Neuronal stem cell (in vitro differentiated cells): ENCODE results near the gene RAB17.

Experiments used
- DNase-seq: peaks from one replicate; pipeline ENCODE4 v3.0.0-alpha.2; 2013; ENCODE audit warnings: low spot score
- H2AFZ ChIP-seq: one replicate; pipeline ENCODE4 v1.6.1; 2013; ENCODE audit warnings: mild to moderate bottlenecking, low read length, inconsistent platforms
- H2AK5ac ChIP-seq: 2 replicates; pipeline ENCODE4 v1.6.1; 2013; ENCODE audit warnings: low read depth, mild to moderate bottlenecking, inconsistent platforms, low read length, moderate library complexity, mixed read lengths
- H2BK120ac ChIP-seq: 2 replicates; pipeline ENCODE4 v1.6.1; 2013; ENCODE audit warnings: low read depth, mild to moderate bottlenecking, inconsistent platforms, low read length, moderate library complexity, mixed read lengths
- H2BK12ac ChIP-seq: one replicate; pipeline ENCODE4 v1.6.1; 2013; ENCODE audit warnings: low read length, inconsistent platforms
- H2BK15ac ChIP-seq: 2 replicates; pipeline ENCODE4 v1.6.1; 2013; ENCODE audit warnings: mild to moderate bottlenecking, low read length, inconsistent platforms, mixed read lengths
- H2BK5ac ChIP-seq: one replicate; pipeline ENCODE4 v1.6.1; 2013; ENCODE audit warnings: inconsistent platforms, mild to moderate bottlenecking, low read length, moderate library complexity
- H3K14ac ChIP-seq: one replicate; pipeline ENCODE4 v1.6.1; 2013; ENCODE audit warnings: low read length, inconsistent platforms
- H3K18ac ChIP-seq: 2 replicates; pipeline ENCODE4 v1.6.1; 2013; ENCODE audit warnings: low read length, inconsistent platforms
- H3K23ac ChIP-seq: 2 replicates; pipeline ENCODE4 v1.6.1; 2013; ENCODE audit warnings: low read depth, mild to moderate bottlenecking, mixed read lengths, low read length, inconsistent platforms; ENCODE audit not compliant: poor library complexity
- H3K27ac ChIP-seq: replicated peaks from 3 replicates; pipeline ENCODE4 v1.5.1; 2013; ENCODE audit warnings: low read length, inconsistent platforms
- H3K27me3 ChIP-seq, 3 experiments: 2 replicates each; pipeline ENCODE4 v1.6.1; 2013; ENCODE audit warnings: low read length in 3 of 3, mild to moderate bottlenecking in 2 of 3, inconsistent platforms in 1 of 3, low read depth in 1 of 3, mixed read lengths in 1 of 3, moderate library complexity in 1 of 3; ENCODE audit not compliant: control insufficient read depth in 3 of 3, insufficient read depth in 3 of 3
- H3K36me3 ChIP-seq, 2 donors: replicated peaks in 1 of 2; 2 replicates each; pipeline ENCODE4 v1.6.1; 2013; ENCODE audit warnings: low read length in 2 of 2; ENCODE audit not compliant: control insufficient read depth in 2 of 2, insufficient read depth in 2 of 2
- H3K4ac ChIP-seq: 2 replicates; pipeline ENCODE4 v1.6.1; 2013; ENCODE audit warnings: inconsistent platforms, mild to moderate bottlenecking, low read length, moderate library complexity
- H3K4me1 ChIP-seq, 2 donors: 1 replicate in 1 of 2; 2 replicates in 1 of 2; pipeline ENCODE4 v1.6.1; 2013; ENCODE audit warnings: low read length in 2 of 2, low read depth in 1 of 2; ENCODE audit not compliant: control insufficient read depth in 2 of 2, insufficient read depth in 1 of 2
- H3K4me2 ChIP-seq: one replicate; pipeline ENCODE4 v1.6.1; 2013; ENCODE audit warnings: mild to moderate bottlenecking, low read length, inconsistent platforms; ENCODE audit not compliant: insufficient read depth, poor library complexity, severe bottlenecking
- H3K4me3 ChIP-seq, 2 donors: 2 replicates each; pipeline ENCODE4 v1.5.1; 2013; ENCODE audit warnings: low read length in 2 of 2, mild to moderate bottlenecking in 2 of 2, inconsistent platforms in 1 of 2, moderate library complexity in 1 of 2
- H3K79me1 ChIP-seq: one replicate; pipeline ENCODE4 v1.6.1; 2013; ENCODE audit warnings: low read depth, mild to moderate bottlenecking, inconsistent platforms, low read length, moderate library complexity
- H3K9ac ChIP-seq: one replicate; pipeline ENCODE4 v1.6.1; 2013; ENCODE audit warnings: mild to moderate bottlenecking, low read depth, low read length, inconsistent platforms; ENCODE audit not compliant: poor library complexity
- H3K9me3 ChIP-seq, 2 donors: replicated peaks in 1 of 2; 2 replicates each; pipeline versions ENCODE3 to v1.6.1; 2013; ENCODE audit warnings: low read length in 2 of 2, mild to moderate bottlenecking in 2 of 2, inconsistent platforms in 1 of 2, low read depth in 1 of 2, mixed read lengths in 1 of 2, moderate library complexity in 1 of 2; ENCODE audit not compliant: control insufficient read depth in 2 of 2, insufficient read depth in 1 of 2
- H4K8ac ChIP-seq: one replicate; pipeline ENCODE4 v1.6.1; 2013; ENCODE audit warnings: low read depth, mild to moderate bottlenecking, inconsistent platforms, low read length, moderate library complexity
- H4K91ac ChIP-seq: one replicate; pipeline ENCODE4 v1.6.1; 2013; ENCODE audit warnings: low read length, low read depth, mild to moderate bottlenecking, inconsistent platforms; ENCODE audit not compliant: poor library complexity
- WGBS, 2 donors: extraction: QIAGEN DNeasy Blood & Tissue Kit; methylation state at CpG; one replicate each; pipeline ENCODE4 v1.1.7; 2013; ENCODE audit warnings: missing lambda C conversion rate in 2 of 2, mixed read lengths in 1 of 2; ENCODE audit not compliant: insufficient read length in 2 of 2, insufficient replicate concordance in 1 of 2; ENCODE audit errors: extremely low coverage in 2 of 2; 5-methylcytosine and 5-hydroxymethylcytosine counted together

Gene RAB17

DNA sequence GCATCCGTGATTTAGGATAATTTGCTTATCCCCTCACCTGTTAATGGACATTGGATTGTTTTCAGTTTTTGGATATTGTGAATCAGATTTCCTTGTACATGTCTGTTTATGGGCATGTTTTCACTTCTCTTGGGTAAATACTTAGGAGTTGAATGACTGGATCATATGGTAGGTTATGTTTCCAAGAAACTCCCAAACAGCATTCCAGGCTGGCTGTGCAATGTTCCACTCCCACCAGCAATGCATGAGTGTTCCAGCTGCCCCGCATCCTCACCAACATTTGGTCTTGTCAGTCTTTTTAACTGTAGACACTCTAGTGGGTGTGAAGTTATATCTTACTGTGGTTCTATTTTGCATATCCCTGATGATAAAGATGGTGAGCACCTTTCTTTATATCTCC, 27.9 kb upstream of the RAB17 start:
- Histone ChIP-seq H2BK5ac (no peak overlapping the region), H2BK12ac (no peak overlapping the region), H3K79me1 (no peaks in the 10 kb centered on the region), H3K18ac (no peak overlapping the region), H3K4ac (no peak overlapping the region), H3K27me3 (peaks cover 0 to 18% (median 0%) of the 10 kb centered on the region in 3 experiments), H3K23ac (no peak overlapping the region), H3K36me3 (no peaks in the 10 kb centered on the region), H4K91ac (no peak overlapping the region), H3K4me3 (no peak overlapping the region), H3K4me2 (no peak overlapping the region), H2BK120ac (no peak overlapping the region), H2AFZ (no peak overlapping the region), H3K9me3 (no peaks in the 10 kb centered on the region), H3K27ac (no peak overlapping the region), H3K9ac (no peak overlapping the region), H3K14ac (no peak overlapping the region), H2AK5ac (no peak overlapping the region), H3K4me1 (peaks cover 5 to 20% of the 10 kb centered on the region in 2 donors), H2BK15ac (no peak overlapping the region), H4K8ac (no peak overlapping the region)
- no CpG with 5 or more reads among the region's 2 CpGs for WGBS, 2 donors
- DNase-seq: no peak

DNA sequence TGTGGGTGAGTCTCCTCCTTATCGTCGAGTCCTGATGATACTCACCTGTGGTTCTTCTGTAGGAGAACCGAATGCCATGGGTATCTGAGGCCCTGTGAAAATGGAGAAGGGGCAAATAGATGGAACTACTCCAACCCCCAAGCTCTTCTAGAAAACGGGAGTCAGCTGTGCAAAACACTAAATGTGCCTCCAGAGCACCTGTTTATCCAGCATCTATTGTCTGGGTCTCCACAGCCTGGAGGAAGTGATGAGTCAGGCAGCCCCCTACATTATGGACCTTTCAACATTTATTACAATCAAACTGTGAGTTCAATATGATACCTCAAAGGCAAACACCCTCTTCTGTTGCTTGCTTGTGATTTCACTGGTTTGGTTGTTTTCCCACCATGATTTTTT, 27.1 kb upstream of the RAB17 start:
- no peak overlapping the region for H3K9ac ChIP-seq
- H2BK120ac ChIP-seq: no peak overlapping the region
- H3K4me1 ChIP-seq: peaks cover 5 to 20% of the 10 kb centered on the region in 2 donors
- H3K79me1 ChIP-seq: no peaks in the 10 kb centered on the region
- no CpG with 5 or more reads among the region's 4 CpGs for WGBS, 2 donors
- H2BK15ac ChIP-seq: no peak overlapping the region
- H3K18ac ChIP-seq: no peak overlapping the region
- no peak overlapping the region for H3K4me3 ChIP-seq
- no peak overlapping the region for H3K4ac ChIP-seq
- no peak for DNase-seq
- H4K8ac ChIP-seq: no peak overlapping the region
- no peak overlapping the region for H2AK5ac ChIP-seq
- H3K4me2 ChIP-seq: no peak overlapping the region
- H2BK5ac ChIP-seq: no peak overlapping the region
- H3K36me3 ChIP-seq: no peaks in the 10 kb centered on the region
- no peak overlapping the region for H2BK12ac ChIP-seq
- no peak overlapping the region for H3K27ac ChIP-seq
- no peak overlapping the region for H4K91ac ChIP-seq
- H3K23ac ChIP-seq: no peak overlapping the region
- peaks cover 0 to 11% (median 0%) of the 10 kb centered on the region in 3 experiments for H3K27me3 ChIP-seq
- H3K9me3 ChIP-seq: no peaks in the 10 kb centered on the region
- H3K14ac ChIP-seq: no peak overlapping the region
- H2AFZ ChIP-seq: no peak overlapping the region

DNA sequence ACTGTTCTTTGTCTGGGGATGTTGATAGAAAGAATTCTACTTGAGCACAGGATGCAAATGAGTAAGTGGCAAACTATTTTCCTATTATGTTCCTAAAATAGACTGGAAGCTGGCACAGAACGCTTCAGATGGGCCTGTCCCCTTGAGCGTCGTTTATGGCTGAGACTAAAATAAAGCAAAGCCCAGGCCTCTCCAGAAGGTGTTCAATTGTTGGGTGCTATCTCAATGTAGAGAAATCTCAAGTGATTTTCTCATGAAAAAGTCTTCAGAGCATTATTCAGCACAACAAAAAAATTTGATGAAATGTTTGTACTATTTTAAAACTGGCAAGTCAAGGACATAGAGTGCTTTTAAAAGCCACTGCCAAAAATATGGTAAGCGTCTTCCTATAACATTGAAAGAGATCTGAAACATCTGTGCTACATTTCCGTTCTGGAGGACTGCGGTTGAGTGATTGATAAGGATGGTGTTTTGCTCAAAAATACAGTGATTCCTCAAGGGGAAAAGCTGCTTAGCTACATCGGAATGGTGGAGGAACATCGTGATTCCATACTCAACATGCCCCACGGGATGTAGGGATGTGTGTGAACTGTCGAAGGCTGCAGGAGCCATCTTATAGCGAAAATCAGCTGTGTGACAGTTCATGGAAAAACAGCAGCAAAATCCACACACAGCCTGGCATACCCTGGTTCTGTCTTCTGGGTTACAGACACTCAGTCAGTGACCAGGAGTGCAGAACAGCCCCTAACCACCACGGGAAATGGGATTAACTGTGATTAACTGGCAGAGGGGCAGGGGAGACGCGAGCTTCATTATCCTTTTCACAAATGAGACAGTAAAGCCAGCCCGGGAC, 26.4 kb upstream of the RAB17 start:
- no peak overlapping the region for H2BK5ac ChIP-seq
- H3K27ac ChIP-seq: no peak overlapping the region
- H3K23ac ChIP-seq: no peak overlapping the region
- no peak overlapping the region for H4K91ac ChIP-seq
- H2AK5ac ChIP-seq: no peak overlapping the region
- no peak overlapping the region for H4K8ac ChIP-seq
- no peak overlapping the region for H3K14ac ChIP-seq
- H3K79me1 ChIP-seq: no peaks in the 10 kb centered on the region
- H3K9ac ChIP-seq: no peak overlapping the region
- no peak overlapping the region for H2BK120ac ChIP-seq
- no peak overlapping the region for H3K4ac ChIP-seq
- H3K9me3 ChIP-seq: no peaks in the 10 kb centered on the region
- H3K36me3 ChIP-seq: no peaks in the 10 kb centered on the region
- no peak for DNase-seq
- peaks cover 5 to 20% of the 10 kb centered on the region in 2 donors for H3K4me1 ChIP-seq
- no peak overlapping the region for H3K4me2 ChIP-seq
- H2BK15ac ChIP-seq: no peak overlapping the region
- no CpG with 5 or more reads among the region's 15 CpGs for WGBS, 2 donors
- no peak overlapping the region for H2BK12ac ChIP-seq
- peaks cover 0 to 7% (median 0%) of the 10 kb centered on the region in 3 experiments for H3K27me3 ChIP-seq
- H2AFZ ChIP-seq: no peak overlapping the region
- H3K4me3 ChIP-seq: no peak overlapping the region
- no peak overlapping the region for H3K18ac ChIP-seq

DNA sequence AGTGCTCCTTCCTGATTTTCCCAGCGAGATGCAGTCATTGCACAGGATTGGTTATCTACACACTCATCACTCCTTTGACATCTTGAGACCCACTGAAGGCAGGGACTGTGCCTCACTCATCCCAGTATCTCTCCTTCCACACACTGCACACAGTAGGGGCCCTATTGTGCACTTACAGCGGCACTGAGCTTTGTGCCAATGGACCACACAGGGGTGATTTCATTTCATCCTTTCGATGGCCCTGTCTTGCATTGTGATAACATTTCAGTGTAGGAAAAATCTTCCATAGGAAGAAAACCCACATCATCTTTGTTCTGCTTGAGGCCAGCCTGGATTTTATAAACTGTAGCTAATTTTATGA, 25.8 kb upstream of the RAB17 start:
- H3K23ac ChIP-seq: no peak overlapping the region

More for the DNA sequence above, 25.8 kb upstream of the RAB17 start:
- Histone ChIP-seq H2BK12ac (no peak overlapping the region), H2BK120ac (no peak overlapping the region), H4K8ac (no peak overlapping the region), H3K4ac (no peak overlapping the region), H3K14ac (no peak overlapping the region), H2BK15ac (no peak overlapping the region), H3K27me3 (peaks cover 0 to 5% (median 0%) of the 10 kb centered on the region in 3 experiments), H3K36me3 (no peaks in the 10 kb centered on the region), H3K27ac (no peak overlapping the region), H3K79me1 (no peaks in the 10 kb centered on the region), H3K9ac (no peak overlapping the region), H3K9me3 (no peaks in the 10 kb centered on the region), H2AFZ (no peak overlapping the region), H3K4me3 (no peak overlapping the region), H2BK5ac (no peak overlapping the region), H4K91ac (no peak overlapping the region), H3K4me1 (peaks cover 5 to 20% of the 10 kb centered on the region in 2 donors), H3K18ac (no peak overlapping the region), H3K4me2 (no peak overlapping the region), H2AK5ac (no peak overlapping the region)
- no peak for DNase-seq
- no CpG with 5 or more reads among the region's 3 CpGs for WGBS, 2 donors
